ENCODE results near the gene IGSF10.

IGSF10 gene

GRCh38 chr3:151421938-151422337 is 38.9 kb downstream of the IGSF10 start:
- DNase-seq = no peak

- no peak for DNase-seq
Measured at GRCh38 chr3:151419806-151420205, 41.1 kb downstream of the IGSF10 start.

GRCh38 chr3:151415289-151415688 is 45.6 kb downstream of the IGSF10 start:
- DNase-seq = no peak

- DNase-seq = no peak
Measured at GRCh38 chr3:151412989-151413388, 47.9 kb downstream of the IGSF10 start.
